CD14-positive monocyte (primary cell): ENCODE measurements around the gene SUB1. TPM values are rescaled to one million over a fixed set of nuclear protein-coding genes. Genes with fewer than 3 reads are reported as not detected.

Experiments
- DNase-seq, 3 donors: peaks; one replicate each; pipeline ENCODE4 v3.0.0-alpha.2; 2011 to 2022
- H2AFZ ChIP-seq: 2 replicates; pipeline ENCODE4 v1.6.0; 2012; ENCODE audit warnings: mild to moderate bottlenecking, low read depth, low read length, inconsistent platforms; ENCODE audit not compliant: insufficient read depth, poor library complexity, severe bottlenecking
- H3K27ac ChIP-seq, 2 donors: 1 replicate in 1 of 2; 2 replicates in 1 of 2; pipeline ENCODE4 v1.5.1; 2012 to 2013; ENCODE audit warnings: low read length in 2 of 2, control low read depth in 1 of 2, inconsistent platforms in 1 of 2, low read depth in 1 of 2, mild to moderate bottlenecking in 1 of 2
- H3K27me3 ChIP-seq, 2 donors: one replicate each; pipeline versions ENCODE4 v1.6.0 to v1.6.1; 2011 to 2013; ENCODE audit warnings: low read length in 2 of 2; ENCODE audit not compliant: control insufficient read depth in 2 of 2, insufficient read depth in 2 of 2
- H3K36me3 ChIP-seq, 2 donors: replicated peaks in 1 of 2; 1 replicate in 1 of 2; 2 replicates in 1 of 2; pipeline versions ENCODE4 v1.5.1 to v1.6.1; 2012 to 2013; ENCODE audit warnings: low read length in 2 of 2, control low read depth in 1 of 2, inconsistent platforms in 1 of 2, mild to moderate bottlenecking in 1 of 2; ENCODE audit not compliant: insufficient read depth in 2 of 2, control insufficient read depth in 1 of 2
- H3K4me1 ChIP-seq, 2 donors: 1 replicate in 1 of 2; 2 replicates in 1 of 2; pipeline versions ENCODE4 v1.5.1 to v1.6.1; 2012 to 2013; ENCODE audit warnings: low read length in 2 of 2, control low read depth in 1 of 2, inconsistent platforms in 1 of 2, mild to moderate bottlenecking in 1 of 2, moderate library complexity in 1 of 2; ENCODE audit not compliant: insufficient read depth in 2 of 2, control insufficient read depth in 1 of 2
- H3K4me2 ChIP-seq: replicated peaks from 2 replicates; pipeline ENCODE3; 2012; ENCODE audit warnings: low read length, moderate library complexity, mild to moderate bottlenecking; ENCODE audit not compliant: poor library complexity, severe bottlenecking; ENCODE audit errors: extremely low read depth
- H3K4me3 ChIP-seq, 3 experiments: fragments of 200-600 bp in 1 of 3; sonication (generic) in 1 of 3; replicated peaks in 1 of 3; 1 replicate in 2 of 3; 2 replicates in 1 of 3; pipeline ENCODE4 v1.5.1; 2011 to 2013; ENCODE audit warnings: low read length in 3 of 3, mild to moderate bottlenecking in 3 of 3, control low read depth in 2 of 3, low read depth in 2 of 3, inconsistent platforms in 1 of 3, moderate library complexity in 1 of 3
- H3K79me2 ChIP-seq: 2 replicates; pipeline ENCODE4 v1.6.0; 2012; ENCODE audit warnings: mild to moderate bottlenecking, control low read depth, inconsistent platforms, low read length, moderate library complexity; ENCODE audit not compliant: insufficient read depth
- H3K9ac ChIP-seq: 2 replicates; pipeline ENCODE4 v1.6.0; 2017; ENCODE audit warnings: low read length, mild to moderate bottlenecking; ENCODE audit not compliant: insufficient read depth, poor library complexity, severe bottlenecking
- H3K9me3 ChIP-seq, 2 donors: replicated peaks in 1 of 2; 1 replicate in 1 of 2; 2 replicates in 1 of 2; pipeline versions ENCODE4 v1.5.1 to v1.6.1; 2012 to 2013; ENCODE audit warnings: low read length in 2 of 2, control low read depth in 1 of 2; ENCODE audit not compliant: control insufficient read depth in 1 of 2, insufficient read depth in 1 of 2
- H4K20me1 ChIP-seq: 2 replicates; pipeline ENCODE4 v1.6.0; 2012; ENCODE audit warnings: mild to moderate bottlenecking, low read length, control low read depth, moderate library complexity; ENCODE audit not compliant: insufficient read depth
- H3K27ac Mint-ChIP-seq, 7 donors: one replicate each; pipeline ENCODE4 v1.8.0; 2020; ENCODE audit warnings: mild to moderate bottlenecking in 7 of 7, mixed read lengths in 7 of 7, moderate library complexity in 6 of 7, inconsistent platforms in 2 of 7
- H3K27me3 Mint-ChIP-seq, 3 donors: one replicate each; pipeline ENCODE4 v1.8.0; 2021 to 2022; ENCODE audit warnings: low read depth in 3 of 3, mild to moderate bottlenecking in 3 of 3, mixed read lengths in 3 of 3, moderate library complexity in 3 of 3, inconsistent platforms in 1 of 3
- H3K36me3 Mint-ChIP-seq, 2 donors: one replicate each; pipeline ENCODE4 v1.8.0; 2020; ENCODE audit warnings: mixed read lengths in 2 of 2, inconsistent platforms in 1 of 2, mild to moderate bottlenecking in 1 of 2
- H3K4me1 Mint-ChIP-seq: one replicate; pipeline ENCODE4 v1.8.0; 2020; ENCODE audit warnings: mild to moderate bottlenecking, mixed read lengths
- H3K4me3 Mint-ChIP-seq, 2 donors: one replicate each; pipeline ENCODE4 v1.8.0; 2020; ENCODE audit warnings: mild to moderate bottlenecking in 2 of 2, mixed read lengths in 2 of 2, moderate library complexity in 1 of 2
- H3K9me3 Mint-ChIP-seq, 7 donors: one replicate each; pipeline ENCODE4 v1.8.0; 2020 to 2022; ENCODE audit warnings: mixed read lengths in 7 of 7, mild to moderate bottlenecking in 6 of 7, moderate library complexity in 6 of 7, inconsistent platforms in 2 of 7
- WGBS: methylation state at CpG from one replicate; pipeline ENCODE4 v1.1.5; 2013; ENCODE audit warnings: missing lambda C conversion rate; ENCODE audit not compliant: insufficient coverage; 5-methylcytosine and 5-hydroxymethylcytosine counted together
- intact Hi-C, 2 donors: fragments of 100-400 bp; cut with micrococcal nuclease; formaldehyde crosslinking; loops; one replicate each; pipeline versions ENCODE4 v1.15.0 to v1.15.1; 2023
- polyA plus RNA-seq, 3 donors: library from polyadenylated mRNA; depleted of rRNA in 1 of 3; unstranded in 2 of 3; stranded (reverse) in 1 of 3; fragments of 300-500 nt in 2 of 3; fragments of >200 nt in 1 of 3; fragmentation: Illumina TruSeq in 2 of 3; gene quantifications; 1 replicate in 2 of 3; 2 replicates in 1 of 3; pipeline ENCODE4 v1.2.3, GENCODE V29; 2012 to 2021
- TF ChIP-seq, protein P1 (sequence below): fragments of 200-600 bp; IDR thresholded peaks from one replicate; pipeline ENCODE4 v1.8.0; 2022; ENCODE audit warnings: antibody characterized with exemption, mild to moderate bottlenecking

Gene SUB1
- polyA plus RNA-seq, 3 donors = 74.3 to 454 (median 399) TPM

- Histone ChIP-seq H3K9me3 (no peaks in the 10 kb centered on the region), H3K4me2 (no peak overlapping the region), H4K20me1 (no peaks in the 10 kb centered on the region), H3K36me3 (no peaks in the 10 kb centered on the region), H3K27me3 (no peaks in the 10 kb centered on the region), H3K4me3 (no peak overlapping the region), H2AFZ (no peak overlapping the region), H3K9ac (no peak overlapping the region), H3K79me2 (no peaks in the 10 kb centered on the region), H3K4me1 (peaks cover 0 to 6% of the 10 kb centered on the region in 2 donors), H3K27ac (no peak overlapping the region)
- Mint-ChIP-seq H3K4me1 (peaks cover 10% of the 10 kb centered on the region), H3K4me3 (no peak overlapping the region), H3K27ac (no peak overlapping the region), H3K27me3 (peaks cover 0 to 3% (median 3%) of the 10 kb centered on the region in 3 donors), H3K36me3 (no peaks in the 10 kb centered on the region), H3K9me3 (peaks cover 0 to 6% (median 4%) of the 10 kb centered on the region in 7 donors)
- intact Hi-C loops = no loop called here
- TF ChIP-seq, protein P1, sequence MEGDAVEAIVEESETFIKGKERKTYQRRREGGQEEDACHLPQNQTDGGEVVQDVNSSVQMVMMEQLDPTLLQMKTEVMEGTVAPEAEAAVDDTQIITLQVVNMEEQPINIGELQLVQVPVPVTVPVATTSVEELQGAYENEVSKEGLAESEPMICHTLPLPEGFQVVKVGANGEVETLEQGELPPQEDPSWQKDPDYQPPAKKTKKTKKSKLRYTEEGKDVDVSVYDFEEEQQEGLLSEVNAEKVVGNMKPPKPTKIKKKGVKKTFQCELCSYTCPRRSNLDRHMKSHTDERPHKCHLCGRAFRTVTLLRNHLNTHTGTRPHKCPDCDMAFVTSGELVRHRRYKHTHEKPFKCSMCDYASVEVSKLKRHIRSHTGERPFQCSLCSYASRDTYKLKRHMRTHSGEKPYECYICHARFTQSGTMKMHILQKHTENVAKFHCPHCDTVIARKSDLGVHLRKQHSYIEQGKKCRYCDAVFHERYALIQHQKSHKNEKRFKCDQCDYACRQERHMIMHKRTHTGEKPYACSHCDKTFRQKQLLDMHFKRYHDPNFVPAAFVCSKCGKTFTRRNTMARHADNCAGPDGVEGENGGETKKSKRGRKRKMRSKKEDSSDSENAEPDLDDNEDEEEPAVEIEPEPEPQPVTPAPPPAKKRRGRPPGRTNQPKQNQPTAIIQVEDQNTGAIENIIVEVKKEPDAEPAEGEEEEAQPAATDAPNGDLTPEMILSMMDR = no peak
- WGBS = 100% methylated on average over 2 of the region's 3 CpGs
- DNase-seq = no peak
Observed at GRCh38 chr5:32566319-32567111, 18.8 kb upstream of the SUB1 start.

- Histone ChIP-seq H2AFZ (no peak overlapping the region), H3K27ac (no peak overlapping the region), H3K9me3 (no peaks in the 10 kb centered on the region), H3K79me2 (no peaks in the 10 kb centered on the region), H3K4me1 (peaks cover 0 to 6% of the 10 kb centered on the region in 2 donors), H3K4me2 (no peak overlapping the region), H4K20me1 (no peaks in the 10 kb centered on the region), H3K27me3 (no peaks in the 10 kb centered on the region), H3K4me3 (no peak overlapping the region), H3K9ac (no peak overlapping the region), H3K36me3 (no peaks in the 10 kb centered on the region)
- Mint-ChIP-seq H3K9me3 (peaks cover 0 to 6% (median 4%) of the 10 kb centered on the region in 7 donors), H3K27me3 (peaks cover 0 to 3% (median 3%) of the 10 kb centered on the region in 3 donors), H3K4me1 (peaks cover 5% of the 10 kb centered on the region), H3K27ac (no peak overlapping the region), H3K36me3 (no peaks in the 10 kb centered on the region), H3K4me3 (no peak overlapping the region)
- DNase-seq = no peak
- TF ChIP-seq, protein P1 = no peak
- intact Hi-C loops = no loop called here
- no CpG with 5 or more reads among the region's 1 CpG for WGBS
Observed at GRCh38 chr5:32571128-32571527, 14.2 kb upstream of the SUB1 start.
